ENCODE results near the gene SLC2A13. TPM values are rescaled to one million over a fixed set of nuclear protein-coding genes. Genes with fewer than 3 reads are reported as not detected.
"Not testable (repeated sequence)": the region's sequence is repeated elsewhere in the genome, so short reads cannot be mapped to it uniquely, and the experiment has no call there.

Gene SLC2A13
- total and polyA plus RNA-seq, 3 donors from 2014 or later = 3.3 to 19.8 (median 18.0) TPM

DNA sequence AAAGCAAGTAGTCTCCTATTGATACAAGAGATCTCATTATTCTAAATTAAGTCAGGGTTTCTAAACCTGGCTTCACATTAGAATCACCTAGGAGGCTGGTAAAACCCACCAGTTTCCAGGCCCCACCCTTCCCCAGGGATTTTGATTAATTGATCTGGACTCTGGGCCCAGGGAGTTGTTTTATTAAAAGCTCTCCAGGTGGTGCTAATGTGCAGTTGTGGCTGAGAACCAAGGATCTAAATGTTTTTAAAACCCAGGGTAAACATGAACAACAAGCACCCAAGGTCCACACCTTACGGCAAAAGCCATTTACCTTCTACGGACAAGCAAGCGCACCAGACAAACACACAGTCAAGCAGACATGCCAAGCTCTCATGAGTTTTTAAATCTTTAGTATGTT, 73.9 kb downstream of the SLC2A13 start:
- H3K9me3 ChIP-seq = no peaks in the 10 kb centered on the region
- WGBS, 2 donors = 97 to 100% methylated on average over 3 of the region's 3 CpGs
- intact Hi-C loops (cut with DNase I; ENCODE audit: low total_unique reads) = no loop called here
- no peak overlapping the region for H3K27ac ChIP-seq
- no peaks in the 10 kb centered on the region for H3K4me1 ChIP-seq
- H3K27me3 ChIP-seq = no peaks in the 10 kb centered on the region
- H3K36me3 ChIP-seq (ENCODE audit: low read depth, missing control alignments) = no peaks in the 10 kb centered on the region
- TF ChIP-seq POLR2A (IDR thresholded peaks at IDR 0.05) = no peak
- TF ChIP-seq, protein P1, sequence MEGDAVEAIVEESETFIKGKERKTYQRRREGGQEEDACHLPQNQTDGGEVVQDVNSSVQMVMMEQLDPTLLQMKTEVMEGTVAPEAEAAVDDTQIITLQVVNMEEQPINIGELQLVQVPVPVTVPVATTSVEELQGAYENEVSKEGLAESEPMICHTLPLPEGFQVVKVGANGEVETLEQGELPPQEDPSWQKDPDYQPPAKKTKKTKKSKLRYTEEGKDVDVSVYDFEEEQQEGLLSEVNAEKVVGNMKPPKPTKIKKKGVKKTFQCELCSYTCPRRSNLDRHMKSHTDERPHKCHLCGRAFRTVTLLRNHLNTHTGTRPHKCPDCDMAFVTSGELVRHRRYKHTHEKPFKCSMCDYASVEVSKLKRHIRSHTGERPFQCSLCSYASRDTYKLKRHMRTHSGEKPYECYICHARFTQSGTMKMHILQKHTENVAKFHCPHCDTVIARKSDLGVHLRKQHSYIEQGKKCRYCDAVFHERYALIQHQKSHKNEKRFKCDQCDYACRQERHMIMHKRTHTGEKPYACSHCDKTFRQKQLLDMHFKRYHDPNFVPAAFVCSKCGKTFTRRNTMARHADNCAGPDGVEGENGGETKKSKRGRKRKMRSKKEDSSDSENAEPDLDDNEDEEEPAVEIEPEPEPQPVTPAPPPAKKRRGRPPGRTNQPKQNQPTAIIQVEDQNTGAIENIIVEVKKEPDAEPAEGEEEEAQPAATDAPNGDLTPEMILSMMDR (IDR thresholded peaks at IDR 0.05) = no peak
- no peak overlapping the region for H3K4me3 ChIP-seq
- no peak for DNase-seq

DNA sequence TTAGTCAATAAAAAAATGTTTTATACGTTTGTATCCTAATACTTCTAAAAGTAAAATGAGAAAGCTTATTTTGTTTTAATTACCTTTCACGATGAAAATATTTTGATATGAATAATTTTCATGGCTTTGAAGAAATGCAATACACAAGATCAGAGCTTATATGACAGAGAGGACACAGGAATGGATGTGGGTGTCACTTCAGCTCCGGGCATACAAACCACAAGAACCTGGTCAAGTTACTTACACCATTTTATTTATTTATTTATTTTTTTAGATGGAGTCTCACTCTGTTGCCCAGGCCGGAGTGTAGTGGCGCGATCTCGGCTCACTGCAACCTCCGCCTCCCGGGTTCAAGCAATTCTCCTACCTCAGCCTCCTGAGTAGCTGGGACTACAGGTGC, 74.9 kb downstream of the SLC2A13 start:
- DNase-seq; H3K27me3 ChIP-seq; H3K36me3 ChIP-seq (ENCODE audit: low read depth, missing control alignments); intact Hi-C loops (cut with DNase I; ENCODE audit: low total_unique reads); H3K9me3 ChIP-seq; H3K4me3 ChIP-seq; H3K27ac ChIP-seq; H3K4me1 ChIP-seq: not testable (repeated sequence)
- 84 to 92% methylated on average over 9 of the region's 9 CpGs for WGBS, 2 donors

DNA sequence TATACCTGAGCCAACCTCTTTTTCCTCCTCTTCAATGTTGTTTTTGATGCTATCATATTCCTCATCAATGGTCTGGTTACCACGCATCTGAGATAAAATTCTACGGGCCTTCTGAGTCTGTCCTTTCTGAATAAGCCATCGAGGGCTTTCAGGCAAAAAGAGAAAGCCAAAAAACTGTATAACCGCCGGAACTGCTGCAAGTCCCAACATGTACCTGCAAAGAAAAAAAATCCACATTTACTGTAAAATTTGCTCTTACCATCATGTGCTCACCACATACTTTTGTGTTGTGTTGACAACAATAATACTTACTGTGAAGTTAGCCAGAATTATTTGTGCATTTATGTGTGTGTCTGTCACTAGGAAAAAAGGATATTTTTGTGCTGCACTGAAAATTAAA, 77.6 kb downstream of the SLC2A13 start:
- WGBS, 2 donors = 92 to 93% methylated on average over 5 of the region's 5 CpGs
- H3K27me3 ChIP-seq = no peaks in the 10 kb centered on the region

DNA sequence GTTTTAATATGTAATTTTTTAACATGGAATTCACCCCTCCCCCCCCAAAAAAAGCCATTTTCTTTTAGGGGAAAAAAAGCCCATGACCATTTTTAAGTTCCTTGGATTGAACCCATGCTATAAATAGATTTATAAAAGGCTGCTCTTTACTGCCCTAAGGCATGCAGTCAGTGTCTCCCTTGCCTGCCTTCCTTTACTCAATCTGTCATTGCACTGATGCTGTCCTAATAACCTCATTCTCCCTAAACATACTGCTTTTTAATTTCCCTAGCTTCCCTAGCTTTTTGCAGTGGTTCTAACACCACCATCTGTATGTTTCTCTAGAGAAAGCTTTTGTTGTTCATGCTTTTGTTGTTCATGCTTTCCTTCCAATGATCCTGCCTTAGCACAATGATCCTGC, 83.0 kb downstream of the SLC2A13 start:
- TF ChIP-seq POLR2A (IDR thresholded peaks at IDR 0.05) = no peak
- TF ChIP-seq, protein P1 (IDR thresholded peaks at IDR 0.05) = no peak
- intact Hi-C loops (cut with DNase I; ENCODE audit: low total_unique reads) = no loop called here
- no peak overlapping the region for H3K4me3 ChIP-seq
- H3K4me1 ChIP-seq = no peaks in the 10 kb centered on the region
- no peaks in the 10 kb centered on the region for H3K9me3 ChIP-seq
- no peaks in the 10 kb centered on the region for H3K27me3 ChIP-seq
- no peak for DNase-seq
- H3K27ac ChIP-seq = no peak overlapping the region
- no peaks in the 10 kb centered on the region for H3K36me3 ChIP-seq (ENCODE audit: low read depth, missing control alignments)

More for the DNA sequence above, 77.6 kb downstream of the SLC2A13 start:
- intact Hi-C loops (cut with DNase I; ENCODE audit: low total_unique reads) = no loop called here
- TF ChIP-seq, protein P1 (IDR thresholded peaks at IDR 0.05) = no peak
- TF ChIP-seq POLR2A (IDR thresholded peaks at IDR 0.05) = no peak
- no peak overlapping the region for H3K27ac ChIP-seq
- H3K4me1 ChIP-seq = no peaks in the 10 kb centered on the region
- no peak overlapping the region for H3K4me3 ChIP-seq
- H3K9me3 ChIP-seq = no peaks in the 10 kb centered on the region
- H3K36me3 ChIP-seq (ENCODE audit: low read depth, missing control alignments) = no peaks in the 10 kb centered on the region
- no peak for DNase-seq

DNA sequence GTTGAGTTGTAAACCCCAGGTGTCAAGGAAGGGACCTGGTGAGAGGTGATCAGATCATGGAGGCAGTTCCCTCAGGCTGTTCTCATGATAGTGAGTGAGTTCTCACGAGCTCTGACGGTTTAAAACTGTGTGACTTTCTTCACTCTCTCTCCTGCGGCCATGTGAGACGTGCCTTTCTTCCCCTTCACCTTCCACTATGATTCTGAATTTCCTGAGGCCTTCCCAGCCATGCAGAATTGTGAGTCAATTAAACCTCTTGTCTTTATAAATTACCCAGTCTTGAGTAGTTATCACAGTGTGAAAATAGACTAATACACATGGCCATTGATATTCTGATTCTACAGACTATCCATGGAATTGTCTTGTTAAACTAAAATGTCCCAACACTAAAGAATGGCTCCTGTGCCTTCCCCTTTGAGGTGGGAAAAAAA, 85.6 kb downstream of the SLC2A13 start:
- no peaks in the 10 kb centered on the region for H3K27me3 ChIP-seq
- 87 to 95% methylated on average over 4 of the region's 4 CpGs for WGBS, 2 donors
- TF ChIP-seq, protein P1 (IDR thresholded peaks at IDR 0.05) = no peak
- TF ChIP-seq POLR2A (IDR thresholded peaks at IDR 0.05) = no peak
- no peak overlapping the region for H3K4me3 ChIP-seq
- intact Hi-C loops (cut with DNase I; ENCODE audit: low total_unique reads) = no loop called here
- H3K36me3 ChIP-seq (ENCODE audit: low read depth, missing control alignments) = no peaks in the 10 kb centered on the region
- no peak overlapping the region for H3K27ac ChIP-seq
- DNase-seq = no peak
- H3K4me1 ChIP-seq = no peaks in the 10 kb centered on the region
- H3K9me3 ChIP-seq = no peaks in the 10 kb centered on the region

Data from testis (tissue), 3 donors.